HAP-1 (cell line): ENCODE results near the gene CBLN1.
A peak's percentile ranks its signal among the peaks of the same experiment; 100 is the strongest.

ENCODE experiments used
- DNase-seq, 2 experiments: peaks; one replicate each; pipeline ENCODE4 v3.0.0-alpha.2; 2016 to 2020; ENCODE audit warnings: low spot score in 2 of 2
- H3K27me3 ChIP-seq: fragments of 250-450 bp; sonication (Bioruptor Pico); 2 replicates; pipeline ENCODE4 v1.5.1; 2020; ENCODE audit warnings: low read depth, mild to moderate bottlenecking, moderate library complexity
- H3K36me3 ChIP-seq: fragments of 250-450 bp; sonication (Bioruptor Pico); replicated peaks from 2 replicates; pipeline ENCODE4 v1.5.1; 2020; ENCODE audit warnings: mild to moderate bottlenecking
- H3K4me1 ChIP-seq: fragments of 250-450 bp; sonication (Bioruptor Pico); 2 replicates; pipeline ENCODE4 v1.5.1; 2020; ENCODE audit warnings: mild to moderate bottlenecking
- H3K4me3 ChIP-seq: fragments of 250-450 bp; sonication (Bioruptor Pico); 2 replicates; pipeline ENCODE4 v1.5.1; 2020; ENCODE audit warnings: mild to moderate bottlenecking, moderate library complexity
- H3K9me3 ChIP-seq: fragments of 250-450 bp; sonication (Bioruptor Pico); 2 replicates; pipeline ENCODE4 v1.5.1; 2020; ENCODE audit warnings: mild to moderate bottlenecking, moderate library complexity
- in situ Hi-C: fragments of 300-500 bp; cut with MboI; formaldehyde crosslinking; loops from 3 replicates; pipeline ENCODE4 v1.14.3; 2020; ENCODE audit warnings: low sequenced_read_pairs, inconsistent platforms, mixed read lengths

CBLN1 gene

DNA sequence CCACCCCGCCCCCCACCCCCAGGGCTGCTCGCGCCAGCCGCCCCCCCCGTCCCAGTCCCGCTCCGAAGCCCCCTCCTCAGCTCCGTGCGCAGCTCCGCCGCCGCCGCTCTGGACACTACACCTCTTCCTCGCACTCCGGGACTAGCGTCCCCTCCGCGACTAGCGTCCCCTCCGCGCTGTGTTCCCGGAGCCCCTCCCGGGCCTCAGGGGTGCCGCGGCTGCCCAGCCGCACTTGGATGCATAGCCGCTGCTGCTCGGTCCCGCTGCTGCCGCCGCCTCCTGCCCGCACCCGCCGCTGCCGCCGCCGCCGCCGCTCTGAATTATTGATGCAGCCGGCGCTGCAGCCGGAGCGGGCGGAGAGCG lies at the start of gene CBLN1:
Gene CBLN1, minus strand, starts transcription at position 359 of the 363 bp plus-strand sequence. CDS start 373 bp downstream, outside the sequence.
- Histone ChIP-seq H3K27me3 (peaks cover 75% of the 10 kb centered on the region), H3K36me3 (no peaks in the 10 kb centered on the region), H3K9me3 (no peaks in the 10 kb centered on the region), H3K4me1 (peaks cover 5% of the 10 kb centered on the region; the same call in 1 of the 2 replicates), H3K4me3 (peak within 1 kb of the TSS; percentile 35)
- no peak for DNase-seq
- in situ Hi-C loops = no loop called here

DNA sequence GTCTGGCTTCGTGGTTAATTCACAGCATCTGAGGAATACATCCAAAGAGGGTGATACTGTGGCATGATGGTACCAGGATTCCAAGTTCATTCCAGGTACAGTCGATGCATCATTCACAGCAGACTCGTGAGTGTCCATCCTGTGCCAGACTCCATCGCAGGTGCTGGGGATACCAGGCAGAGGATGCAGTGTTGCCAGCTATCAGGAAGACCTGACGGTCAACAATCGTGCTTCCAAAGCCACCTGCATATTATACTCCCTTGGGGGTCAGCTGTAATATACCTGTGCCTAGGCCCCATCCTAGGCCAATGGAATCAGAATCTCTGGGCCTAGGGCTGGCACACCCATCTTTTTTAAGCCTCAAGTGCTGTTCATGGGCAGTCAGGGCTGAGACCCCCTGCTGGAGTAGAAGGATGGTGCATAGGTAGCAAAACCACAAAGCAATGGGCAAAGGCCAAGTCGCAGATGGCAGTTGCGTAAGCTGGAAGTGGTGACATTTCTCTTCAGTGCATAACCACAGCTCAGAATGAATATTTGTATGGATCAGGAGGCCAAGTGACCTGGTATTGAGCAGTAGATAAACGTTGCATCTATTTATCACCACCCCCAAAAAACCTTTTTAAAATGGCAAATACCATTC lies 49.0 kb upstream of the CBLN1 start:
- in situ Hi-C loops = no loop called here
- Histone ChIP-seq H3K4me3 (no peak overlapping the region), H3K27me3 (0 out of 2 replicates have a peak, but pooled peaks cover 3% of the 10 kb centered on the region), H3K4me1 (no peaks in the 10 kb centered on the region), H3K36me3 (no peaks in the 10 kb centered on the region), H3K9me3 (no peaks in the 10 kb centered on the region)
- DNase-seq = no peak

DNA sequence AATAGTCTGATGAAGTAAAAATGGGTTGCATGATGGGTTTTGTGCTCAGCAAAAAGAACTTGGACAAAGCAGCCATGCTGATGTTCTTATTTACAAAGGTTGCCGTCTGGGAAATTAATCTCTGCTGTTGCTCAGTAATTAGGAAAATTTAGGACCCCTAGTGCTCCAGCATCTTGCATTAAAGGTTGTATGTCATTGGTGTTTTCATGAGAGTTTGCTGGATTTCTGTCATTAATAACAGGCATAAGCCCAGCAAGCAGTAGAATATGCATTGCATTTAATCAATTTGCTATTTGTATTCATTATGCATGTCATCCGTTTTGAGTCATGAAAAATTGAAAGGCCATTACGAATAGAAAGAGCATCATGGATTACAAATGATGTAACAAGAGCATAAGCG lies 46.7 kb upstream of the CBLN1 start:
- H3K4me1 ChIP-seq = no peaks in the 10 kb centered on the region
- no peak overlapping the region for H3K4me3 ChIP-seq
- peaks cover 3% of the 10 kb centered on the region; the same call in 1 of the 2 replicates for H3K27me3 ChIP-seq
- no peak for DNase-seq
- in situ Hi-C loops = no loop called here
- H3K36me3 ChIP-seq = no peaks in the 10 kb centered on the region
- no peaks in the 10 kb centered on the region for H3K9me3 ChIP-seq

- DNase-seq = no peak
- in situ Hi-C loops = no loop called here
Measured at GRCh38 chr16:49327466-49327865, 45.8 kb upstream of the CBLN1 start.

GRCh38 chr16:49324703-49325102 lies 43.1 kb upstream of the CBLN1 start:
- H3K9me3 ChIP-seq = no peaks in the 10 kb centered on the region
- H3K4me1 ChIP-seq = no peaks in the 10 kb centered on the region
- H3K36me3 ChIP-seq = no peaks in the 10 kb centered on the region
- no peak for DNase-seq
- H3K27me3 ChIP-seq = no peaks in the 10 kb centered on the region; the same call in 1 of the 2 replicates
- in situ Hi-C loops = no loop called here
- H3K4me3 ChIP-seq = no peak overlapping the region

More at GRCh38 chr16:49327466-49327865, 45.8 kb upstream of the CBLN1 start:
- H3K4me1 ChIP-seq = no peaks in the 10 kb centered on the region
- no peaks in the 10 kb centered on the region for H3K9me3 ChIP-seq
- H3K4me3 ChIP-seq = no peak overlapping the region
- H3K27me3 ChIP-seq = peaks cover 3% of the 10 kb centered on the region; the same call in 1 of the 2 replicates
- no peaks in the 10 kb centered on the region for H3K36me3 ChIP-seq

- Histone ChIP-seq H3K9me3 (no peaks in the 10 kb centered on the region), H3K4me1 (no peaks in the 10 kb centered on the region), H3K36me3 (no peaks in the 10 kb centered on the region), H3K4me3 (no peak overlapping the region), H3K27me3 (0 out of 2 replicates have a peak, but pooled peaks cover 3% of the 10 kb centered on the region)
- no peak for DNase-seq
- in situ Hi-C loops = no loop called here
Measured at GRCh38 chr16:49315602-49316001, 34.0 kb upstream of the CBLN1 start.

GRCh38 chr16:49312389-49312985 lies 30.8 kb upstream of the CBLN1 start:
- H3K4me1 ChIP-seq = no peaks in the 10 kb centered on the region
- H3K4me3 ChIP-seq = no peak overlapping the region
- H3K9me3 ChIP-seq = no peaks in the 10 kb centered on the region
- in situ Hi-C loops = no loop called here
- H3K27me3 ChIP-seq = peaks cover 8% of the 10 kb centered on the region; the same call in 1 of the 2 replicates
- DNase-seq = no peak
- H3K36me3 ChIP-seq = no peaks in the 10 kb centered on the region

DNA sequence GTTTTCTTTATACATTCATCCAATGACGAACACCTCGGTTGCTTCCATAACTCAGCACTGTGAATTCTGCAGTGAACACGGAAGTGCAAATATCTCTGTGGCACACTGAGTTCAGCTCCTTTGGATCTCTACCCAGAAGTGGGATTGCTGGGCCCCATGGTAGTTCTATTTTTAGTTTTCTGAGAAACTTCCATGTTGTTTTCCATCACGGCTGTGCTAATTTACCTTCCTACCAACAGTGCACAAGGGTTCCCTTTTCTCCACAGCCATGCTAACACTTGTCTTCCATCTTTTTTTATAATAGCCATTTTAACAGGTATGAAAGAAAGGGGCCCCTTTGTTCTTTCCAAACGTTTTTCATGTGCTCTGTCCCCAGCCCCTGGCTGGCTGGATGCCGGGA lies 30.2 kb upstream of the CBLN1 start:
- Histone ChIP-seq H3K4me3 (no peak overlapping the region), H3K9me3 (no peaks in the 10 kb centered on the region), H3K4me1 (no peaks in the 10 kb centered on the region), H3K27me3 (peaks cover 8% of the 10 kb centered on the region; the same call in 1 of the 2 replicates), H3K36me3 (no peaks in the 10 kb centered on the region)
- in situ Hi-C loops = no loop called here
- no peak for DNase-seq

DNA sequence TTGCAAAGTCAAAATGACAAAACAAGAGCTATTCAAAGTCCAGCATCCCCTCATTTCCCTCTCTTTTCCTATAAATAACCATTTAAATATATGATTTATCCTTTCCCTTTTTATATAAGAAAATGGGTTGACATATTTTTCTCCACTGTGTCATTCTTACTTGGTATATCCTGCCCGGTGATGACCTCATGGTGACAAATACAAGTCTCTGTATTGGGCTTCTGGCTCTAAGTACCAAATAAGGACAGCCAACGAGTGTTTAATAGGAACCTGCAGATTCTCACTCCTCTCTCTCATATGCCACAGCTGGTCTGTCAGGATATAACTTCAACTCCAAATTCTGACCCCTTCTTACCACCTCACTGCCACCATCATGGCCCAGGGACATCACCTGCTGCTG lies 25.5 kb upstream of the CBLN1 start:
- Histone ChIP-seq H3K27me3 (peaks cover 8% of the 10 kb centered on the region; the same call in 1 of the 2 replicates), H3K4me3 (no peak overlapping the region), H3K4me1 (no peaks in the 10 kb centered on the region), H3K9me3 (no peaks in the 10 kb centered on the region), H3K36me3 (no peaks in the 10 kb centered on the region)
- no peak for DNase-seq
- in situ Hi-C loops = no loop called here

DNA sequence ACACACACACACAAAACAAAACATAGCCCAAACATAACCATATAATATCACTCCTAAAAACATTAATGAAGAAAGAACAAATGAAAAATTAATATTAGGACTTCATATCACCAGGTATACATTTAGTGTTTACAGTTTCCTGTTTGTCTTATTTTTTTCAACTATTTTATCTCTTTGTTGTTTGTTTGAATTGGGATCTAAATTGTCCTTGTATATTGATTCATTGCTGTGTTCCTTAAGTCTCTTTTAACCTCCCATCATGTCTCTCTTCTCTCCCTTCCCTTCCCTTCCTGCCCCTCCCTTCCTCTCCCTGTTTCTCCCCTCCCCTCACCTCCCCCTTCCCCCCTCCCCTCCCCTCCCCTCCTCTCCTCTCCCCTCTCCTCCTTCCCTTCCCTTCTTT lies 23.8 kb upstream of the CBLN1 start:
- in situ Hi-C loops = no loop called here

GRCh38 chr16:49292413-49292812 lies 10.8 kb upstream of the CBLN1 start:
- H3K4me1 ChIP-seq = no peaks in the 10 kb centered on the region
- in situ Hi-C loops = no loop called here
- H3K27me3 ChIP-seq = peaks cover 6% of the 10 kb centered on the region; the same call in 1 of the 2 replicates
- no peak overlapping the region for H3K4me3 ChIP-seq
- no peaks in the 10 kb centered on the region for H3K36me3 ChIP-seq
- no peaks in the 10 kb centered on the region for H3K9me3 ChIP-seq
- no peak for DNase-seq

More for the DNA sequence above, 23.8 kb upstream of the CBLN1 start:
- no peaks in the 10 kb centered on the region for H3K4me1 ChIP-seq
- no peak for DNase-seq
- no peaks in the 10 kb centered on the region for H3K9me3 ChIP-seq
- no peaks in the 10 kb centered on the region for H3K36me3 ChIP-seq
- H3K4me3 ChIP-seq = no peak overlapping the region
- H3K27me3 ChIP-seq = peaks cover 5% of the 10 kb centered on the region; the same call in 1 of the 2 replicates

- H3K4me1 ChIP-seq = peaks cover 2% of the 10 kb centered on the region; the same call in 1 of the 2 replicates
- DNase-seq = no peak
- in situ Hi-C loops = no loop called here
- peaks cover 35% of the 10 kb centered on the region for H3K27me3 ChIP-seq
- H3K9me3 ChIP-seq = no peaks in the 10 kb centered on the region
- H3K36me3 ChIP-seq = no peaks in the 10 kb centered on the region
- H3K4me3 ChIP-seq = no peak overlapping the region
Measured at GRCh38 chr16:49287572-49287971, 5.9 kb upstream of the CBLN1 start.

- H3K9me3 ChIP-seq = no peaks in the 10 kb centered on the region
- DNase-seq = no peak
- no peaks in the 10 kb centered on the region for H3K36me3 ChIP-seq
- in situ Hi-C loops = no loop called here
- H3K4me3 ChIP-seq = no peak overlapping the region
- peaks cover 49% of the 10 kb centered on the region for H3K27me3 ChIP-seq
- peaks cover 5% of the 10 kb centered on the region; the same call in 1 of the 2 replicates for H3K4me1 ChIP-seq
Measured at GRCh38 chr16:49284962-49285361, 3.3 kb upstream of the CBLN1 start.

DNA sequence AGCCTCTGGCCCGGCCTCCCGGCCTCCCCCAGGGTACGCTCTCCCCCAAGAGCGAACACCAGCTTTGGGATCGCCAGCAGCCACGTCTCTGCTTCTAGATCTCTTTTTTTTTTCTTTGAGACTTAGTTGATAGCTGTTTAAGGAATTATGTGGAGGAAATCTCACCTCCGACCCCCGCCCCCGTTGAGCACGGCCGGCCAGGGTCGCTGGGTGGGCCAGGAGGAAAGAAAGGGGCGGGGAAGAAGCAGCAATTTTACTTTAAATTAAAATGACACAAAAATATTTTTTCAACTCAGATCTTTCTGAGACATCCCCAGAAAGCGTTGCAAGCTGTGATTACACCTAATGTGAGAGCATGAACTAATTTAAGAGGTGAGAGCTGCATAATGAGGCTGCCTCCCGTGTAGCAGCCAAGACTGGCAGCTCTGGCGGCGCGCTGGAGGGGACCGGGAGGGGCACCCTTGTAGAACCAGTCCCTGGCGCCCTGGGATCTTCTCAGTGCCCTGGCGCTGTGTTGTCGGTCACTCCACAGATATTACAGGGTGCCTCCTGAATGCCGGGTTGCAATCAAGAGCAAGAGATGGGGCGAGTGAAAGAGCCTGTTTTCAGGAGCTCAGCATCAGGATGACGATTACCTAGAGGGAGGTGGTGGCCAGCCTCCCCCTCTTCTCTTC lies 1.9 kb upstream of the CBLN1 start:
- Histone ChIP-seq H3K27me3 (peaks cover 62% of the 10 kb centered on the region), H3K4me3 (no peak overlapping the region), H3K9me3 (no peaks in the 10 kb centered on the region), H3K36me3 (no peaks in the 10 kb centered on the region), H3K4me1 (peaks cover 5% of the 10 kb centered on the region; the same call in 1 of the 2 replicates)
- no peak for DNase-seq
- in situ Hi-C loops = no loop called here
